WTC11 (cell line): ENCODE measurements around the gene MDFIC2.

Source experiments
- CTCF ChIP-seq: fragments of 200-600 bp; IDR thresholded peaks from 2 replicates; pipeline ENCODE4 v1.8.0; 2022; ENCODE audit warnings: antibody characterized with exemption
- E2F1 ChIP-seq: sonication (generic); formaldehyde crosslinking; IDR thresholded peaks from 2 replicates; pipeline ENCODE4 v1.8.0; 2022; ENCODE audit warnings: mild to moderate bottlenecking, missing genetic modification reagents
- SOX15 ChIP-seq: fragments of 250-450 bp; sonication (Bioruptor Pico); IDR thresholded peaks from 2 replicates; pipeline ENCODE4 v1.9.0; 2021; ENCODE audit warnings: mild to moderate bottlenecking
- TF ChIP-seq, protein P1 (sequence below): sonication (generic); formaldehyde crosslinking; IDR thresholded peaks from 2 replicates; pipeline ENCODE4 v1.8.1; 2022; ENCODE audit warnings: mild to moderate bottlenecking, missing genetic modification reagents, moderate library complexity, borderline replicate concordance
- TF ChIP-seq, protein P2 (sequence below): sonication (generic); formaldehyde crosslinking; IDR thresholded peaks from 2 replicates; pipeline ENCODE4 v1.8.0; 2022; ENCODE audit warnings: mild to moderate bottlenecking, missing genetic modification reagents

DNA sequence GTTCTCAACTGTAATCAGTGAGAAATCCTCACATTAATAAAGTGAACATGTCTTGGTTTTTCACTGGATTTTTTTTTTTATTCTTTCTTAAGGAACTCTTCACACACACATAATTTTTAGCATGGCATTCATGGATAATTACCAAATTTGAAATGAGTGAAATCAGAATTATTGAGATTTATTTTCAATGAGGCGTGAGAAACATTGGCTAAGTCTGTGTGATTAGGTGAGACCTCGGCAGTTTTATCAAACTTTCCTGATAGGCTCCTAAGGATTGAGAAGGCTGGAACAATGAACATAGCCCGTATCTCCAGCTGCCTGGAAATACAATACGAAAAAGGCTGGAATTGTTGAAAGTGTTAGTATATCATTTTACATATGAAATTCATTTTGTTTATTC is 35.5 kb downstream of the MDFIC2 start:
- TF ChIP-seq SOX15 (CRISPR knock-in tag) (no peak), CTCF (no peak), E2F1 (CRISPR knock-in tag) (no peak)
- TF ChIP-seq, protein P1, sequence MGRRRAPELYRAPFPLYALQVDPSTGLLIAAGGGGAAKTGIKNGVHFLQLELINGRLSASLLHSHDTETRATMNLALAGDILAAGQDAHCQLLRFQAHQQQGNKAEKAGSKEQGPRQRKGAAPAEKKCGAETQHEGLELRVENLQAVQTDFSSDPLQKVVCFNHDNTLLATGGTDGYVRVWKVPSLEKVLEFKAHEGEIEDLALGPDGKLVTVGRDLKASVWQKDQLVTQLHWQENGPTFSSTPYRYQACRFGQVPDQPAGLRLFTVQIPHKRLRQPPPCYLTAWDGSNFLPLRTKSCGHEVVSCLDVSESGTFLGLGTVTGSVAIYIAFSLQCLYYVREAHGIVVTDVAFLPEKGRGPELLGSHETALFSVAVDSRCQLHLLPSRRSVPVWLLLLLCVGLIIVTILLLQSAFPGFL, result no peak
- TF ChIP-seq, protein P2, sequence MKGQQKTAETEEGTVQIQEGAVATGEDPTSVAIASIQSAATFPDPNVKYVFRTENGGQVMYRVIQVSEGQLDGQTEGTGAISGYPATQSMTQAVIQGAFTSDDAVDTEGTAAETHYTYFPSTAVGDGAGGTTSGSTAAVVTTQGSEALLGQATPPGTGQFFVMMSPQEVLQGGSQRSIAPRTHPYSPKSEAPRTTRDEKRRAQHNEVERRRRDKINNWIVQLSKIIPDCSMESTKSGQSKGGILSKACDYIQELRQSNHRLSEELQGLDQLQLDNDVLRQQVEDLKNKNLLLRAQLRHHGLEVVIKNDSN (CRISPR knock-in tag), result no peak
